Amniotic epithelial cell (primary cell): ENCODE measurements around the gene PHF23.
A peak's percentile ranks its signal among the peaks of the same experiment; 100 is the strongest.

ENCODE experiments used
- DNase-seq: peaks from one replicate; pipeline ENCODE4 v3.0.0-alpha.2; 2010; ENCODE audit warnings: low read depth

PHF23 gene

DNA sequence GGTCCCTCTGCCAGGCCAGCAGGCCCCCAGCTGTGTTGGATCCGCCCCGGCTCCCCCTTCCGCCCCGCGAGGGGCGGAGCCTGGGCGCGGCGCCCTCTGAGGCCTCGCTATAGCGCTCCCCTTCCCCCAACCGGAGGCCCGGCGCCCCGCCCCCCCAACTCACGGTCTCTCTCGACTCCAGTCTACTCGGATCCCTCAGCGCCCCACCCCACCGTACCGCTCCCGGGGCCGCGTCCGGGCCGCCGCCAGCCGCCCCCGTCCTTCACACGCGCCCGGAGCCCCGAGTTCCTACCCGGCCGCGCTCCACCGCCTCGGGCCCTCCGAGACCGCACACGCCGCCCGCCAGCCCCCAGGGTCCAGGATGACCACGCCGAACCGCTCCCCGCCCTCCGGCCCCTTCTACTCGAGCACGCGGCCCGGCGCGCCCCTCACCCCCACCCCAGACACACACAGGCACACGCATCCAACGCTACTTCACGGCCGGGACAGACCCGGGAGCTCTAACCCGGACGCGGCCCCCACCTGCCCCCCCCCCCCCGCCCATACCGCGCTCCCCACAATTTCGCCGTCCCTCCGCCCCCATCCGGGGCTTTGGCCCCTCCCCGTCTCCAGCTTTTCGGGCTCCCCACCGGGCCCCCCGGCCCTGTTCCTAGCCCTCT is 1.4 kb downstream of the PHF23 start:
- peak; percentile 55 for DNase-seq

- DNase-seq, result no peak
Measured at GRCh38 chr17:7237266-7237760, 1.9 kb downstream of the PHF23 start.

DNA sequence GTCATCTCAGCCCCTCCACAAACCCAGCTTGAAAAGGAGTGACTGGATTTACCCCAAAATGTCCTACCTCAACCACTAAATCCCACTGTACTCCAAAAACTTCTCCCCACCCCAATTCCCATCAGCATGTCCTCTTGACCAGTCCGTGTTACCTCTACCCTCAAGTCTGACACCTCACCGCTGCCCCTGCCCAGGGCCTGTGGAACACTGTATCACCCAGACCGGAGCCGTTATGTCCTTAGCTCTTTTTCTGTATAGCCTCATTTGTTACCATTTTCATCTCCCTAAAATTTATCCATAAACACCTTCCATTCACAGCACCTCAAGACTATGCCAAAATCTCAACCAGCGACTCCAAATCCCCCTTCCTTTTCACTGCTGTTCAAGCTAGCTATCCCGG is 2.4 kb downstream of the PHF23 start:
- no peak for DNase-seq

GRCh38 chr17:7235693-7236665 is 3.3 kb downstream of the PHF23 start:
- DNase-seq, result peak; percentile 66

GRCh38 chr17:7234083-7234951 is 4.9 kb downstream of the PHF23 start, which contains the start of gene DVL2:
DVL2 (minus strand) TSS chr17:7234517; CDS start chr17:7234262, 255 bp downstream.
- DNase-seq, result peak; percentile 89

- DNase-seq, result no peak
Measured at GRCh38 chr17:7233701-7234082, 5.6 kb downstream of the PHF23 start.

DNA sequence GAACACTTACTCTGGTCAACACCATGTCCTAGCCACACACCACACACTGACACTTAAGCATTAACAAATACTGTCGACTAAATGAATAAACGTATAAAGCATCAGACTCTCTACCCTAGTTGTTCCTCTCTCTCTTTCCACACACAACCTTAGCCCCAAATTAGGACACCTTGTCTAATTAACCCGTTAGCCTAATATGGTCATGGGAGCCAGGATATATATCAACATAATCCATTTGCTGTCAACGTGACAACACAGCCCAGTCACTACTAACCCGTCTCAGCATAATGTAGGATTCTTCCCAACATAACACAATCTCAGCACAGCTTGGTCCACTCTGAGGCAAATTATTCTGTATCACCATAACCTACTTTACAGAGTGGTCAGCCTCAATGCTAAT is 7.1 kb downstream of the PHF23 start:
- no peak for DNase-seq

DNA sequence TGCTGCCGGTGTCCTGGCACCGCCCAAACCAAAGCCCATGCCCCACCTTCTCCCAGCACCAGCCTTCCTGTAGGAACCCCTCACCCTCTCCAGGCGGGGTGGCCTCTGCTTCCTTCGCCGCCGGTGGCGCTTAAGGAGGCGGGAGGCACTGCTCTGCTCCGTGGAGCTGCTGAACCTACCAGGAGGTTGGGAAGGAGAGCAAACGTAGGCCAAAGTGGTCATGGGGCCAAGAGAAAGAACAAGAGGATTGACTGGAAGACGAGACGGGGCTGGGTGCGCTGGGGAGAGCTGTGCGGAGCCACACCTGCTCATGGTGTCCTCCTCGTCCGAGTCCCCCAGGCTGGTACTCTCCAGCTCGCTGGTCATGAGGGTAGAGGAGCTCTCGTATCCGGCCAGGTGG is 9.8 kb downstream of the PHF23 start:
- DNase-seq, result no peak

DNA sequence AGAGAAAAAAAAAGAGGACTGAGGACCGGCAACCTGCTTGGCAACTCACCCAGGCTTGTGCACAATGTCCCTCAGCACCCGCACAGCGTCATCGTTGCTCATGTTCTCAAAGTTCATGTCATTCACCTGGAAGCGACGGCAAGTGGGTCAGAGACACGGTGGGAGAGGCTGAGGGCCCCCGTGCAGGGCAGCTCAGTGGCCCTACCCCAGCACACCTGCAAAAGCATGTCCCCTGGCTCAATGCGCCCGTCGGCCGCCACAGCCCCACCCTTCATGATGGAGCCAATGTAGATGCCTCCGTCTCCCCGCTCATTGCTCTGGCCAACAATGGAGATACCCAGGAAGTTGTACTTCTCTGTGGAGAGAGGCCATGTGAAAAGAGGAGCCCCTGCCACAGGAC is 10.3 kb downstream of the PHF23 start:
- DNase-seq, result no peak

DNA sequence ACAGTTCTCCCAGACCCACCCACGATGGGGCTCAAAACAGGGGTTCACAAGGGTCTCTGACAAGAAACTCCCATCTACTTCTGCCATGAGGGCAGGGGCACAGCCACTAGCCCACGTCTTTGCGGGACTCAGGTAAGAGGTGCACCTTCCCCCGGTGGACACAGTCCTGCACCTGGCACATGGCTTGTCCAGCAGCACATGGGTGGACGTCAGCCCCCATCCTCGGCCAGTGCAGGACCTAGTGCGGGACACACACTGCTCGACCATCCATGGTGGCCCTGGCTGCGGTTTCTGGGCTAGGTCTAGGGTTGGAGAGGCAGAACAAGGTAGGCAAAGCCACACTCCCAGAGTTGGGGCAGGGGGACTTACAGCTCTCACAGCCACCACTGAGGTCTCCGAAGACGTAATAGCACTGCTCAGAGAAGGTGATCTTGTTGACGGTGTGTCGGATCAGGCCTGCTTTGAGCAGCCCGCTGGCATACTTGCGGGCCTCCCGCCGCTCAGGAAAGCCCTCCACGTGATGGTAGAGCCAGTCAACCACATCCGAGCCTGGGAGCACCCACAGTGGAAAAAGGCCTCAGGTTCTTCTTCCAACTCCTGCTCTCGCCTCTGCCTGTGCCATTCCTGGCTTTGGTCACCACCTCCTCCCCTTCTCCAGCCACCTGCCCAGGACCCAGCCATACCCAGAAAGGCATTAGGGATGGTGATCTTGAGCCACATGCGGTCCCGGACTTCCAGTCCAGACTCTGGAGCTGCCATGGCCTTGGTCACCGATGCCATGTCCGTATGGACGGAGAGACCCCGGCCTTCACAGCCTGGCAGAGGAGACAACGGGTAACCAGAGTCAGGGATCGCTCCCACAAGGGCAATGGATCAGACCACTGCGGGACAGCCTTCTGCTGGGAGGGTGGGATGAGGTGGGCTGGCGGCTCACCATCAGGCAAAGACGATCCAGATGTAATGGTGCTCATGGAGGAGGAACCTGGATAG is 12.2 kb downstream of the PHF23 start:
- no peak for DNase-seq

- DNase-seq, result no peak
Measured at GRCh38 chr17:7225711-7226331, 13.4 kb downstream of the PHF23 start.

DNA sequence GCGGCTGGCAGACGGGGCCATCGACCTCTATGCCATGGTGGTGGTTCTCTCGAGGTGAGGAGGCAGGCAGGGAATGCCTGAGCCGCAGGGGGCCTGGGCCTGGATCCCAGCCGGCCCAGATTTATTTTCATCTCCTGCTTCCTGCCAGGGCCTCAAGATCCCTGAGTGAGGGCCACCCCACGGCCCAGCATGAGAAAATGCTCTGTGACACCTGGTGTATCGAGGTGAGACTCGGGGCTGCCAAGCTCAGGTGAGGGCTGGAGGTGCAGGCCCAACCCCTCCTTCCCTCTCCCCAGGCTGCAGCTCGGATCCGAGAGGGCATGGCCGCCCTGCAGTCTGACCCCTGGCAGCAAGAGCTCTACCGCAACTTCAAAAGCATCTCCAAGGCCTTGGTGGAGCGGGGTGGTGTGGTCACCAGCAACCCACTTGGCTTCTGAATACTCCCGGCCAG is 14.6 kb downstream of the PHF23 start:
- no peak for DNase-seq

DNA sequence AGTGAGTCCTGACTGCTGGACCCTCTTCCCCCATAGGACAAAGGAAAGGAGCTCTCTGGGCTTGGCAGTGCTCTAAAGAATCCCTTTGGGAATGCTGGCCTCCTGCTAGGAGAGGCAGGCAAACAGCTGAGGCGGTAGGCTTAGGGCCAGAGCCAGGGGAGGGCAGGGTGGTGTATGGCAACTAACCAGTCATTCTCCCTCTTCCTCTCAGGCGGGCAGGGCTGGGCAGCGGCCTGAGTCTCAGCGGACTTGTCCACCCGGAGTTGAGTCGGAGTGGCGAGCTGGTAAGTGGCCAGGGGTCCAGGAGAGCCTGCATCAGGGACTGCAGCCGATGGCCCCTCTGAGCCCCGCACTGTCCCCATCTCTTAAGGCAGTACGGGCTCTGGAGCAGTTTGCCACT is 15.1 kb downstream of the PHF23 start:
- no peak for DNase-seq

GRCh38 chr17:7223375-7223774 is 15.9 kb downstream of the PHF23 start:
- peak; percentile 36 for DNase-seq

GRCh38 chr17:7222972-7223292 is 16.3 kb downstream of the PHF23 start:
- no peak for DNase-seq

DNA sequence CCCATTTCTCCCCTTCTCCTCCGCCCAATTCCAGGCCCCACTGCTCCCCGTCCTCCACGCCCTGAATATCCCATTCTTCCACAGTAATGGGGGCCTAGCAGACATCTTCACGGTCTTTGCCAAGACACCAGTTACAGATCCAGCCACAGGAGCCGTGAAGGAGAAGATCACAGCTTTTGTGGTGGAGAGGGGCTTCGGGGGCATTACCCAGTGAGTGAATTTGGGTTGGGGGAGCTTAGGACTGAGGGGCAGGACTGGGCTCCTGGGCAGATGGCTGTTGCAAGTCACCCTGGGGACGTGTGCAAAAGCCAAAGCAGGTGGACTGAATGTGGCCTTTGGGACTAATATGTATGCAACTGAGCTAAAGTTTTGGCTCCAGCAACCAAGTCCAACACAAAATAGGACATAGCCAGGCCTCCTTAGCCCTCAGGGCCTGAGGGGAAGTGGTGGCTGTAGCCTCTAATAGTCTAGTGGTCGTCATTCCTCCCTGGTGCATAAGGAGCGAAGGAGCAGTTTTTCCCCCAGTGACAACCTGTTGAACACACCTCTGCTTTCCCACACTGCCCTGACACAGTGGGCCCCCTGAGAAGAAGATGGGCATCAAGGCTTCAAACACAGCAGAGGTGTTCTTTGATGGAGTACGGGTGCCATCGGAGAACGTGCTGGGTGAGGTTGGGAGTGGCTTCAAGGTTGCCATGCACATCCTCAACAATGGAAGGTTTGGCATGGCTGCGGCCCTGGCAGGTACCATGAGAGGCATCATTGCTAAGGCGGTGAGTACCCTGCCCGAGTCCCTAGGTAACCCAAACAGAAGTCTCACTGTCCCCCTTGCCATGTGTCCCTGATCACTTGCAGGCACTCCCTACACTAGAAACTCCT is 16.9 kb downstream of the PHF23 start:
- DNase-seq, result no peak

GRCh38 chr17:7221278-7222092 is 17.8 kb downstream of the PHF23 start:
- DNase-seq, result no peak

DNA sequence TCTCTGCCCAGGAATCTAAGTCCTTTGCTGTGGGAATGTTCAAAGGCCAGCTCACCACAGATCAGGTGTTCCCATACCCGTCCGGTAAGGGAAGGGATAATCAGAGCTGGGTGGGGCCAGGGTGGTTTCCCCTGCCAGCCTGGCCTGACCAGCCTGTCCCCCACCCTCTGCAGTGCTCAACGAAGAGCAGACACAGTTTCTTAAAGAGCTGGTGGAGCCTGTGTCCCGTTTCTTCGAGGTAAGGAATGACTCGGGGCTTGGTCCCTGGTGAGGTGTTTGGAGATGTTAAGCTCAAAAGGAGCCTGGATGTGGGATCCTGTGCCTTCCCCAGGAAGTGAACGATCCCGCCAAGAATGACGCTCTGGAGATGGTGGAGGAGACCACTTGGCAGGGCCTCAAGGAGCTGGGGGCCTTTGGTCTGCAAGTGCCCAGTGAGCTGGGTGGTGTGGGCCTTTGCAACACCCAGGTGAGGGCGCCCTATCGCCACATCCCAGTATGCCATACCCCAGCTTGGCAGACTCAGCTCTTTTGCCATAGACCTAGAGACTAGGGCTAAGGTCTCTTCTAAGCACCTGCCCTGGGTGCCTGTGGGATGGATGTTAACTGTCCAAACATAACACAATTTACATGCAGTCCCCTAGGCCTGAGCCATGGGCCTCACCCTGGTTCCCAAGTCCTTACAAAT is 18.5 kb downstream of the PHF23 start:
- DNase-seq, result peak; percentile 66
